AG04449 (cell line): ENCODE data around the gene SLC2A9.

Source experiments
- CTCF ChIA-PET: fragments of 350-600 bp; formaldehyde crosslinking; extraction: SDS; loops from one replicate; lab custom pipeline; 2021; ENCODE audit warnings: antibody characterized with exemption; lab: Yijun Ruan, JAX
- POLR2A ChIA-PET: fragments of 400-600, 350-600 bp; formaldehyde crosslinking; extraction: SDS; loops from one replicate; lab custom pipeline; 2020; ENCODE audit warnings: antibody characterized with exemption, inconsistent platforms; lab: Yijun Ruan, JAX
- DNase-seq: peaks from one replicate; pipeline ENCODE4 v3.0.0-alpha.2; 2010; ENCODE audit warnings: low read depth, low spot score
- H3K4me3 ChIP-seq: 2 replicates; pipeline ENCODE4 v1.5.1; 2011; ENCODE audit warnings: low read depth, mild to moderate bottlenecking, control low read depth, low read length
- CTCF ChIP-seq: IDR thresholded peaks from one replicate; pipeline ENCODE4 v1.5.1; 2011; ENCODE audit warnings: mild to moderate bottlenecking, moderate library complexity, low read length, control low read depth, inconsistent platforms; ENCODE audit not compliant: insufficient read depth; ENCODE audit errors: missing control alignments

The SLC2A9 gene

GRCh38 chr4:9867751-9868425 is 153.4 kb downstream of the SLC2A9 start:
- no peak for DNase-seq
- no peak for TF ChIP-seq CTCF
- H3K4me3 ChIP-seq: no peak overlapping the region
- ChIA-PET POLR2A (no interaction called here), CTCF (no interaction called here)

- no peak for DNase-seq
- ChIA-PET POLR2A (no interaction called here), CTCF (no interaction called here)
- no peak for TF ChIP-seq CTCF
- H3K4me3 ChIP-seq: no peak overlapping the region
Measured at GRCh38 chr4:9866931-9867330, 154.4 kb downstream of the SLC2A9 start.

GRCh38 chr4:9861561-9861960 is 159.7 kb downstream of the SLC2A9 start:
- no peak overlapping the region for H3K4me3 ChIP-seq
- TF ChIP-seq CTCF: no peak
- CTCF ChIA-PET: no interaction called here
- POLR2A ChIA-PET: no interaction called here
- no peak for DNase-seq

GRCh38 chr4:9859810-9860209 is 161.5 kb downstream of the SLC2A9 start:
- POLR2A ChIA-PET: no interaction called here
- CTCF ChIA-PET: no interaction called here
- no peak for TF ChIP-seq CTCF
- DNase-seq: no peak
- H3K4me3 ChIP-seq: no peak overlapping the region

- DNase-seq: no peak
- no peak overlapping the region for H3K4me3 ChIP-seq
- CTCF ChIA-PET: no interaction called here
- no peak for TF ChIP-seq CTCF
- POLR2A ChIA-PET: no interaction called here
Measured at GRCh38 chr4:9849538-9849920, 171.8 kb downstream of the SLC2A9 start.

- CTCF ChIA-PET: no interaction called here
- H3K4me3 ChIP-seq: no peak overlapping the region
- POLR2A ChIA-PET: no interaction called here
- TF ChIP-seq CTCF: no peak
- DNase-seq: no peak
Measured at GRCh38 chr4:9847968-9848748, 173.1 kb downstream of the SLC2A9 start.
